ENCODE measurements around the gene DUSP1.

DNA sequence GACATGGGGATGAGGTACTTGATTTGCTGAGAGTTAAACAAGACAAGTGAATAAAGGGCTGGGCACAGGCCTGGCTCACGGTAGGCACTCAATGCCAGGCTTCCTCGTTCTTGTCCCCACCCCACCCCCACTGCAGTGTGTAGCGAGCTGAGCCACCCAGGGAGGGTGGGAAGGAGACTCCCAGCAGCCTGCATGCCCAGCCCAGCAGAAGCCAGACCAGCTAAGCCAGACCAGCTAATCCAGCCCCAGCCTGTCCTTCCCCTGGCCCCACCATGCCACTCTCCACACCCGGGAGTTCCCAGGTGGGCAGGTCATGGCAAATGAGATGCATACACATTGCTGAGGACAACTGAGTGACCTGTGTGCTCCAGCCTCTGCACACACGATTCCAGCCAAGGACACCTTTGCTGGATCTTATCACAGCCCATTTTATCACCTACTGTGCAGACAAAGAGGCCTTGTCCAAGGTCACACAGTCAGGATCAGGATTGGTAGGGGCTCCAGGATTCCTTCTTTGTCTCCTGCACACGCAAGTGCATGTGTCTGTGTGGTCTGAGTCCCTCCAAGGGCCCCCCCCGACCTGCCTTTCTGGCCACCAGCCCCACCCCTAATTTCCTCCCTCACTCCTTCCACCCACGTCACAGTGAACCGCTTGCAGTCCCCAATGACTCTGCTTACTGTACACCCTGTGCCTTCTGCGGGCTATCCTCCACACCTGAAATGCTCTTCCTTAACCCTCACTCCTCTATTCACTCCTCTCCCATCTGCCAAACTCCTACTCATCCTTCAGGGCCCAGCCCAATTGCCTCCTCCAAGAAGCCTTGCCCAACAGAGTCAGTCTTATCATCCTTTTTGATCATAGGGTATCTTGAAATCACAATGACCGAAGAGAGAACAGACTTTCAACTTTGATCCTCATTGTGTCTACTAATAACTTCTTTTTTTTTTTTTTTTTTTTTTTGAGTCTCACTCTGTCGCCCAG lies 26.6 kb downstream of the DUSP1 start:
- no peak for TF ChIP-seq TEAD4 (IDR thresholded peaks at IDR 0.05)
- no peak for TF ChIP-seq MAX (IDR thresholded peaks at IDR 0.05)
- TF ChIP-seq RAD21 (IDR thresholded peaks at IDR 0.05; ENCODE audit: low read depth) = no peak
- TF ChIP-seq, protein P1, sequence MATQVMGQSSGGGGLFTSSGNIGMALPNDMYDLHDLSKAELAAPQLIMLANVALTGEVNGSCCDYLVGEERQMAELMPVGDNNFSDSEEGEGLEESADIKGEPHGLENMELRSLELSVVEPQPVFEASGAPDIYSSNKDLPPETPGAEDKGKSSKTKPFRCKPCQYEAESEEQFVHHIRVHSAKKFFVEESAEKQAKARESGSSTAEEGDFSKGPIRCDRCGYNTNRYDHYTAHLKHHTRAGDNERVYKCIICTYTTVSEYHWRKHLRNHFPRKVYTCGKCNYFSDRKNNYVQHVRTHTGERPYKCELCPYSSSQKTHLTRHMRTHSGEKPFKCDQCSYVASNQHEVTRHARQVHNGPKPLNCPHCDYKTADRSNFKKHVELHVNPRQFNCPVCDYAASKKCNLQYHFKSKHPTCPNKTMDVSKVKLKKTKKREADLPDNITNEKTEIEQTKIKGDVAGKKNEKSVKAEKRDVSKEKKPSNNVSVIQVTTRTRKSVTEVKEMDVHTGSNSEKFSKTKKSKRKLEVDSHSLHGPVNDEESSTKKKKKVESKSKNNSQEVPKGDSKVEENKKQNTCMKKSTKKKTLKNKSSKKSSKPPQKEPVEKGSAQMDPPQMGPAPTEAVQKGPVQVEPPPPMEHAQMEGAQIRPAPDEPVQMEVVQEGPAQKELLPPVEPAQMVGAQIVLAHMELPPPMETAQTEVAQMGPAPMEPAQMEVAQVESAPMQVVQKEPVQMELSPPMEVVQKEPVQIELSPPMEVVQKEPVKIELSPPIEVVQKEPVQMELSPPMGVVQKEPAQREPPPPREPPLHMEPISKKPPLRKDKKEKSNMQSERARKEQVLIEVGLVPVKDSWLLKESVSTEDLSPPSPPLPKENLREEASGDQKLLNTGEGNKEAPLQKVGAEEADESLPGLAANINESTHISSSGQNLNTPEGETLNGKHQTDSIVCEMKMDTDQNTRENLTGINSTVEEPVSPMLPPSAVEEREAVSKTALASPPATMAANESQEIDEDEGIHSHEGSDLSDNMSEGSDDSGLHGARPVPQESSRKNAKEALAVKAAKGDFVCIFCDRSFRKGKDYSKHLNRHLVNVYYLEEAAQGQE (IDR thresholded peaks at IDR 0.05; ENCODE audit: low read depth) = no peak
- no peak for TF ChIP-seq YY1 (IDR thresholded peaks at IDR 0.05; ENCODE audit: low read depth)
- no peak for TF ChIP-seq TCF12 (IDR thresholded peaks at IDR 0.05; ENCODE audit: low read depth)
- no peak for TF ChIP-seq EP300 (IDR thresholded peaks at IDR 0.05; ENCODE audit: borderline replicate concordance)
- no peak for TF ChIP-seq TAF1 (IDR thresholded peaks at IDR 0.05; ENCODE audit: low read depth)
- TF ChIP-seq NFIC (IDR thresholded peaks at IDR 0.05) = no peak
- TF ChIP-seq ZBTB7A (IDR thresholded peaks at IDR 0.05; ENCODE audit: low read depth) = no peak
- TF ChIP-seq CREB1 (IDR thresholded peaks at IDR 0.05; ENCODE audit: low read depth) = no peak

Measured in Ishikawa (cell line).